NCI-H524 (cell line): ENCODE measurements around the gene HINFP.
"Not testable (repeated sequence)": the region's sequence is repeated elsewhere in the genome, so short reads cannot be mapped to it uniquely, and the experiment has no call there.

Experiments
- DNase-seq, 2 experiments: peaks; one replicate each; lab custom pipeline; 2025; lab: John Stamatoyannopoulos, UW

The HINFP gene

GRCh38 chr11:119155733-119156492 lies 34.5 kb downstream of the HINFP start:
- DNase-seq: peak in 1 of 2 experiments; percentile 14

DNA sequence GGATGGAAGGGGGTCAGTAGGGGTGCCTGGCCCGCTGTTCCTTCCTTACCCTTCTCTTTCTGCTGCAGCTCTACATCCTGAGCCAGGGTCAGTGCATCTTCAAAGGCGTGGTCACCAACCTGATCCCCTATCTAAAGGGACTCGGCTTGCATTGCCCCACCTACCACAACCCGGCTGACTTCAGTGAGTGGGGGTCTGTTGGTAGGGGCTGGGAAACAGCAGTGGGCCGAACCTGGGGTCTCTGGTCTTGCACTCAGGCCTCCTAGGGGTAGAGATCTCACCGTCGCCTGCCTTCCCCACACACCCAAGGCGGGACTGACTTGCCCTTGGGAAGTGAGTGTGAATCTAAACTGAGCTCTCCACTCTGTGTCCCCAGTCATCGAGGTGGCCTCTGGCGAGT lies 35.1 kb downstream of the HINFP start:
- DNase-seq: no peak

- no peak for DNase-seq
These were observed 35.7 kb downstream of the HINFP start for GRCh38 chr11:119157063-119157462.

- DNase-seq: no peak
These were observed 37.1 kb downstream of the HINFP start for GRCh38 chr11:119158467-119158866.

GRCh38 chr11:119160151-119160550 lies 38.8 kb downstream of the HINFP start:
- no peak for DNase-seq

GRCh38 chr11:119161871-119162270 lies 40.5 kb downstream of the HINFP start:
- no peak for DNase-seq

DNA sequence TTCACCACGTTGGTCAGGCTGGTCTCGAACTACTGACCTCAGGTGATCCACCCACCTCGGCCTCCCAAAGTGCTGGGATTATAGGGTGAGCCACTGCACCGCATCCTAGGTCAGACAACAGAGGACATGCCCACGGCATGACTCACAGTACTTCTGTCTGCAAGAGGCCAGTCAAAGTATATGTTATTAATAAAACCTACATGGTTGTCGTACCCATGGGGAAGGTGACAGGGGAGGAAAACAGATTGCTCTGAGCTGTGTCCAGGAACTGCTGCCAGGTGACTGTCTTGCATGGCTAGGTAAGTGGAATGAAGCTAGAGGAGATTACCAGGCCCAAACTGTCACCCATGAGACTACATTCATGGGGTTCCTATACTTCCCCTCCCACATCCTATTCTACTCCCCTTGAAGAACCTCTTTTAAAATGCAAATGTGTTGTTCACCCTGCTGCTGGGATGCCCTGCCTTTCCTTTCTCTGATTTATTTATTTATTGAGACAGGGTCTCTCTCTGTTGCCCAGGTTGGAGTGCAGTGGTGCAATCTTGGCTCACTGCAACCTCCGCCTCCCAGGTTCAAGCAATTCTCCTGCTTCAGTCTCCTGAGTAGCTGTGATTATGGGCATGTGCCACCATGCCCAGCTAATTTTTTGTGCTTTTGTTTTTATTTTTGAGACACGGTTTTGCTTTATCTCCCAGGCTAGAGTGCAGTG lies 45.1 kb downstream of the HINFP start:
- no peak for DNase-seq

- DNase-seq: not testable (repeated sequence)
These were observed 45.7 kb downstream of the HINFP start for GRCh38 chr11:119167077-119167458.

- no peak for DNase-seq
These were observed 46.6 kb downstream of the HINFP start for GRCh38 chr11:119167933-119168332.

DNA sequence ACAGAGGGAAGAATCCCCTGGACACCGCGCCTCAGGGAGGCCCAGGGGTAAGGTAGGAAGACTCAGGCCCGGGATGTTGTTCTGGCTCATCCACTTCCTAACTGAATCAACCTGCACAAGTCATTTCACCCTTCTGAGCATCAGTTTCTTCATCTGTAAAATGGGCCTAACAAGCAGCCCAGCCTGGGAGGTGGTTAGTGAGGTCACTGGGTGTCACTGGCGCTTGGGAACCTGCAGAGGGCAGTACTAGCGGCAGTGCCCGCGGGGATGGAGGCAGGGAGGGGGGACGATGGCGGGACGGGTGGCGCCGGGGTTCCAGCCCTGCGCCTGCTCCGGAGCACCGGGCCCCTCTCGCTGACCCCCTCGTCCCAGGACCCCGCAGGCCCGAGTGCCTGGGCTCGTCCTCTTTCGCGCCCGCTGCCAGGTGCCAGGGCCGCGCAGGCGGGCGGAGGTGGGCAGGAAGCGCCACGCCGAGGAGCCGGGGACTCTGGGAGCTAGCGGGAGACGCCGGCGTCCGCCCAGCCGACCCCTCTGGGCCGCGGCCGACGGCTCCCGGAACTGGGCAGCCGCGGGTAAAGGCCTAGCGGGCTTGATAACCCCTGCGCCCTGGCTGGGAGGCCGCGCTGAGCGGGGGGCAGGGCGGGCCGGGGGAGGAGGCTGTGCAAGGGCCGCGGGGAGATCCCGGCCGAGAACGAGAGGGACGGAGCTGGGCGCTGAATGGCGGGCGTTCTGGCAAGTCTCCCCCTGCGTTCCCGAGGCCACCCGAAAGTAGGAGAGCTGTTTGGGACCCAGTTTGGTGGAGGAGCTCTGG lies 47.3 kb downstream of the HINFP start, which contains the start of gene NLRX1:
TSS of gene NLRX1 (plus strand) at position 255 of the 811 bp plus-strand sequence. CDS start 2,679 bp downstream, outside the sequence.
- DNase-seq: peak; percentile 41 to 63

DNA sequence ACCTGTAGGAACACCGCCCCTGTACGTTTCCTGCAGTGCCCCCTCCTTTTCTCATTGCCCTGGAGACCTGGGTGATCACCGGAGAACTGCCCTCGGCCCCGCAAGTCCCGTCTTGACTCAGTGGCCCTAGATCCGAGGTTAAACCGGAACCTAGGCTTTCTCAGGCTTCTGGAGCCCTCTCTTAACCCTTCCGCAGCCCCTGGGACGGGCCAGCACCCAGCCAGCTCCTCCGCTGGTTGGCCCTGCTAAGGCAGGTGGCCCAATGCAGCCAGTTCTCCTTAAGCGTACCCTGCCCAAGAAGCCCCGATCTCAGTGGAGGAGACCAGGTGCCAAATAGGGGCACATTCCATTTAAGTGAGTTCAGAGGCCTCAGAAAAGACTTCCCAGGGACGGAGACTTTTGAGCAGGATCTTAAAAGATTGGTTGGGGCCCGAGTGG lies 47.9 kb downstream of the HINFP start:
- no peak for DNase-seq

DNA sequence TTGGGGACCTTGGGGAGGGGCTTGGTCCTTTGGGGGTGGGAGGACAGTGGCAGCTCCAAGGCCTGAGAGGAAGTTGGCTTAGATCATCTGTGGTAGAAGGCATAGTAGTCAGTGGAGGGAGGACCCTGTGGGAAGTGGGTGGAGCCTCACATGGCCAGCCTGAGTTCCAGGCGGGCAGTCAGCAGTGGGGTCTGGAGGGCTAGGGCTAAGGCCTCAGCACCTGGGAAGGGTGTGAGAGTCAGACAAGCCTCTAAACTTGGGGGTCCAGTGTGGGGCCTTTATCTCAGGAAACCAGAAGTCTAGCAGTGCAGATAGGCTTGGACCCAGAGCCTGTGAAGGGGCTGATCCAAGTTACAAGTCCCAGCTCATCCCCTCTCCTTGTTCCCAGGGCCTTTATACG lies 51.1 kb downstream of the HINFP start:
- no peak for DNase-seq

DNA sequence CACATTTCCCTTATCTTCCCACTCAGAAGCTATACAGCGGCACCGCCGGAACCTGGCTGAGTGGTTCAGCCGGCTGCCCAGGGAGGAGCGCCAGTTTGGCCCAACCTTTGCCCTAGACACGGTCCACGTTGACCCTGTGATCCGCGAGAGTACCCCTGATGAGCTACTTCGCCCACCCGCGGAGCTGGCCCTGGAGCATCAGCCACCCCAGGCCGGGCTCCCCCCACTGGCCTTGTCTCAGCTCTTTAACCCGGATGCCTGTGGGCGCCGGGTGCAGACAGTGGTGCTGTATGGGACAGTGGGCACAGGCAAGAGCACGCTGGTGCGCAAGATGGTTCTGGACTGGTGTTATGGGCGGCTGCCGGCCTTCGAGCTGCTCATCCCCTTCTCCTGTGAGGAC lies 52.1 kb downstream of the HINFP start:
- DNase-seq: no peak

- DNase-seq: peak; percentile 25 to 85
These were observed 54.2 kb downstream of the HINFP start for GRCh38 chr11:119175493-119176077.

GRCh38 chr11:119178166-119178680 lies 56.8 kb downstream of the HINFP start:
- DNase-seq: no peak

DNA sequence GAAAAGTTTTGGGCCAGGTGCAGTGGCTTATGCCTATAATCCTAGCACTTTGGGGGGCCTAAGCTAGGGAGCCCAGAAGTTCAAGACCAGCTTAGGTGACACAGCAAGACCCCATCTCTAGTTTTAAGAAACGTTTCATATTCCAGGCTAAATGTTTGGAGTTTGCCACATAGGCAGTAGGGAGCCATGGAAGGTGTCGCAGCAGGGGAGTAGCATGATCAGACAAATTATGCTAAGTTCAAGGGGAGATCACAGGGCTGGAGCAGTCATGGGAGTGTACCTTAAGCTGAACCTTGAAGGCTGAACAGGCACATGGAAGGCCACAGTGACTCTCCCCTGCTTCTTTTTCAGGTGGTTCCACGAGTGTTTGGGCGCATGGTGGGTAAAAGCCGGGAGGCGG lies 58.0 kb downstream of the HINFP start:
- no peak for DNase-seq

GRCh38 chr11:119179983-119180382 lies 58.6 kb downstream of the HINFP start:
- peak; percentile 10 to 44 for DNase-seq

- no peak for DNase-seq
These were observed 59.6 kb downstream of the HINFP start for GRCh38 chr11:119180729-119181676.

DNA sequence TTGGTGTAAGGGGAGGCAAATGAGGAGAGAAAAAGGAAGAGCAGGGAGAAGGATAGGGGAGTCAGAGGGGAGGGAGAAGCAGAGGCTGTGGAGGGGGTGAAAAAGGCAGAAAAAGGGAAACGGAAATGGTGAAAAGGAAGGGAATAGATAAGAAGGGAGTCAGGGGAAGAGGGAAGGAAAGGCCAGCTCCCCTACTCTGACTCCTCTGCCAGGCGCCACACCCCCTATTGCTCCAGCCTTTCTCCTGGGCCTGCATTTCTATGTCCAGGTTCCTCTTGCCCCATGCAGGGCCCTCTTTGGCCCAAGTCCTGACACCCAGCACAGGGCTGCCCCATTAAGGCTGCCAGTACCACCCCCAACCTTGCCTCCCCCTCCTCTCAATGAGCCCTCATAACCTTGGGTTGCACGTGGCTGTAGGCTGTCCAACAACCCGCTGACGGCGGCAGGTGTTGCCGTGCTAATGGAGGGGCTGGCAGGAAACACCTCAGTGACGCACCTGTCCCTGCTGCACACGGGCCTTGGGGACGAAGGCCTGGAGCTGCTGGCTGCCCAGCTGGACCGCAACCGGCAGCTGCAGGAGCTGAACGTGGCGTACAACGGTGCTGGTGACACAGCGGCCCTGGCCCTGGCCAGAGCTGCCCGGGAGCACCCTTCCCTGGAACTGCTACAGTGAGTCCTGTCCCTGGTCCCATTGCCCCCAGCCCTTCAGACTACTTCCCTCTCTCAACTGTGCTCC lies 60.5 kb downstream of the HINFP start:
- DNase-seq: no peak

DNA sequence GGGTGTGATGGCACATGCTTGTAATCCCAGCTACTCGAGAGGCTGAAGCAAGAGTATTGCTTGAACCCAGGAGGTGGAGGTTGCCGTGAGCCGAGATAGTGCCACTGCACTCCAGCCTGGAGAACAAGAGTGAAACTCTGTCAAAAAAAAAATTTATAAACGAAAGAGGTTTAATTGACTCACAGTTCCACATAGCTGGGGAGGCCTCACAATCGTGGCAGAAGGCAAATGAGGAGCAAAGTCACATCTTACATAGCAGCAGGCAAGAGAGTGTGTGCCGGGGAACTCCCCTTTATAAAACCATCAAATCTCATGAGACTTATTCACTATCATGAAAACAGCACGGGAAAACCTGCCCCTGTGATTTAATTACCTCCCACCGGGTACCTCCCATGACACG lies 63.0 kb downstream of the HINFP start:
- not testable (repeated sequence) for DNase-seq
